GDM1 (cell line): ENCODE results near the gene NTF4.
A peak's percentile ranks its signal among the peaks of the same experiment; 100 is the strongest.

Experiments used
- DNase-seq: peaks from one replicate; lab custom pipeline; 2025; lab: John Stamatoyannopoulos, UW

NTF4 gene

GRCh38 chr19:49064768-49065611, at the start of gene NTF4:
TSS of gene NTF4 (minus strand) at chr19:49064818. CDS start at chr19:49061997, 2,821 bp downstream.
- DNase-seq = no peak

GRCh38 chr19:49113762-49114629, 49.4 kb upstream of the NTF4 start, which contains the start of gene LIN7B:
TSS of gene LIN7B (plus strand) at chr19:49114370. CDS start at chr19:49114405, 35 bp downstream.
- peak; percentile 72 for DNase-seq

- DNase-seq = no peak
Observed at GRCh38 chr19:49111218-49111998, 46.8 kb upstream of the NTF4 start.

- no peak for DNase-seq
Observed at GRCh38 chr19:49110567-49110966, 45.9 kb upstream of the NTF4 start.

GRCh38 chr19:49109569-49110233, 45.1 kb upstream of the NTF4 start:
- no peak for DNase-seq

- no peak for DNase-seq
Observed at GRCh38 chr19:49109051-49109450, 44.4 kb upstream of the NTF4 start.

GRCh38 chr19:49107625-49108459, 43.2 kb upstream of the NTF4 start:
- DNase-seq = no peak

GRCh38 chr19:49106648-49107135, 42.1 kb upstream of the NTF4 start:
- DNase-seq = peak; percentile 11

- DNase-seq = no peak
Observed at GRCh38 chr19:49104229-49104864, 39.7 kb upstream of the NTF4 start.

GRCh38 chr19:49103331-49104085, 38.9 kb upstream of the NTF4 start:
- DNase-seq = no peak

GRCh38 chr19:49102303-49102702, 37.7 kb upstream of the NTF4 start:
- DNase-seq = no peak

GRCh38 chr19:49101160-49101559, 36.5 kb upstream of the NTF4 start:
- DNase-seq = no peak

GRCh38 chr19:49098795-49099194, 34.2 kb upstream of the NTF4 start:
- no peak for DNase-seq

GRCh38 chr19:49097453-49098288, 33.1 kb upstream of the NTF4 start:
- DNase-seq = peak; percentile 62

- no peak for DNase-seq
Observed at GRCh38 chr19:49094505-49095482, 30.2 kb upstream of the NTF4 start.

GRCh38 chr19:49092686-49093085, 28.1 kb upstream of the NTF4 start:
- no peak for DNase-seq
